ENCODE measurements around the gene ZNF335.

Gene ZNF335

GRCh38 chr20:45970646-45971424, 1.2 kb downstream of the ZNF335 start:
- no peak overlapping the region for H2BK12ac ChIP-seq (ENCODE audit: low read length)
- peak overlapping the region; percentile 69 to 91 for H3K4me3 ChIP-seq (ENCODE audit: low read length in 2 of 2)
- peak overlapping the region; percentile 39 for H4K91ac ChIP-seq (ENCODE audit: low read depth, low read length, poor library complexity)
- H4K8ac ChIP-seq (ENCODE audit: low read depth, low read length) = peak overlapping the region; percentile 97
- peak overlapping the region; percentile 85 for H3K4me2 ChIP-seq (ENCODE audit: insufficient read depth, low read length, poor library complexity, severe bottlenecking)
- peaks cover 0 to 2% (median 0%) of the 10 kb centered on the region in 3 experiments for H3K27me3 ChIP-seq (ENCODE audit: control insufficient read depth in 3 of 3, insufficient read depth in 3 of 3, low read depth in 1 of 3, low read length in 3 of 3)
- DNase-seq (ENCODE audit: low spot score) = no peak
- H3K14ac ChIP-seq (ENCODE audit: low read length) = peak overlapping the region; percentile 47
- peak overlapping the region; percentile 85 for H3K4ac ChIP-seq (ENCODE audit: low read length)
- H3K4me1 ChIP-seq (ENCODE audit: control insufficient read depth in 2 of 2, insufficient read depth in 1 of 2, low read depth in 1 of 2, low read length in 2 of 2) = peaks cover 7 to 9% of the 10 kb centered on the region in 2 donors
- peak overlapping the region; percentile 93 for H3K18ac ChIP-seq (ENCODE audit: low read length)
- H3K9ac ChIP-seq (ENCODE audit: low read depth, low read length, poor library complexity) = peak overlapping the region; percentile 63
- peak overlapping the region; percentile 16 for H3K23ac ChIP-seq (ENCODE audit: low read depth, low read length, poor library complexity)
- peak overlapping the region; percentile 67 for H2BK15ac ChIP-seq (ENCODE audit: low read length)
- H2BK5ac ChIP-seq (ENCODE audit: low read length) = peak overlapping the region; percentile 98
- peak overlapping the region; percentile 93 for H2AK5ac ChIP-seq (ENCODE audit: low read depth, low read length)
- H3K27ac ChIP-seq (replicated peaks; ENCODE audit: low read length) = peak overlapping the region; percentile 67
- H2AFZ ChIP-seq (ENCODE audit: low read length) = peak overlapping the region; percentile 95
- peaks cover 25 to 32% of the 10 kb centered on the region in 2 donors for H3K36me3 ChIP-seq (replicated peaks in 1 of 2; ENCODE audit: control insufficient read depth in 2 of 2, insufficient read depth in 2 of 2, low read length in 2 of 2)
- no CpG with 5 or more reads among the region's 34 CpGs for WGBS, 2 donors (ENCODE audit: extremely low coverage in 2 of 2, insufficient read length in 2 of 2, insufficient replicate concordance in 1 of 2)
- H2BK120ac ChIP-seq (ENCODE audit: low read depth, low read length) = peak overlapping the region; percentile 64
- H3K9me3 ChIP-seq (replicated peaks in 1 of 2; ENCODE audit: control insufficient read depth in 2 of 2, insufficient read depth in 1 of 2, low read depth in 1 of 2, low read length in 2 of 2) = no peaks in the 10 kb centered on the region
- H3K79me1 ChIP-seq (ENCODE audit: low read depth, low read length) = peaks cover 9% of the 10 kb centered on the region

DNA sequence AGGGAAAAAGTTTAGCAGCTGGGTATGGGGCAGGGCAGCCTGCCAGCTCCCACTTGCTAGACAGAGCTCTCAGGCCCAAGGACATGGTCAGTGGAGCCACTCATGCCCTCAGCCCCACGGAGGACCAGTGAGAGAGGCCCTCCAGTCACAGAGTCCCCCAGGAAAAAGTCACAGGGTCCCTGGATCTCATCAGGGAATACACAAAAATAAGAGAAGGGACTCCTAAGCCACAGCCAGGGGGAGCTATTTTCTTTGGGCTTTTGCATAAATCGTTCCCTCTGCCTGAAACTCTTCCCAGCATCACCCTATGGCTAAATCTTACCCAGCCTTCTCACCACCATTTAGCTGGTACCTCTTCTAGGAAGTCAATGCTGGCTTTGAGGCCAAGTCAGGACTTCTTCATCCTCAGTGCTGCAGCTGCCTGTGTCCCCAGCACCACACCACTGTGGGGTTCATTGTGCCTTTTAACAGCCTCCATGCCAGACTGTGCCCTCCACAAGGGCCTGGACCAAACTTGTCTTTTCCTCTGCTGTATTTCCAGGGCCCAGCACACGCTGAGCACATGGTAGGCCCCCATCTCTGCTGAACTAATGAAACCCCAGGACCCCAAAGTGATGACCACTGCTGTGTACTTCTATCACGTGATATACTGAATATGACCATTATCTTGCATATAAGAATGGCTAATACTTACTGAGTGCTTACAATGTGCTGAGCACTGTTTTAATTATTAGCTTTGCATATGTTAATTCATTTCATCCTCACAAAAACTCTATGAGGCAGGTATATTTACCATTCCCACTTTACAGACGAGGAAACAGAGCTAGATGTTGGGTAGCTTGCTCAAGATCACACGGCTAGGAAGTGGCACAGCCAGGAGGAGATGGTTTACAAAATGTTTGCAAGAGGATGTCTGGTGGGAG, 2.0 kb downstream of the ZNF335 start:
- DNase-seq (ENCODE audit: low spot score) = peak; percentile 45
- Histone ChIP-seq H2BK5ac (ENCODE audit: low read length) (no peak overlapping the region), H2AFZ (ENCODE audit: low read length) (no peak overlapping the region), H2BK12ac (ENCODE audit: low read length) (no peak overlapping the region), H3K18ac (ENCODE audit: low read length) (no peak overlapping the region), H3K36me3 (replicated peaks in 1 of 2; ENCODE audit: control insufficient read depth in 2 of 2, insufficient read depth in 2 of 2, low read length in 2 of 2) (peaks cover 30 to 40% of the 10 kb centered on the region in 2 donors), H3K23ac (ENCODE audit: low read depth, low read length, poor library complexity) (no peak overlapping the region), H4K91ac (ENCODE audit: low read depth, low read length, poor library complexity) (no peak overlapping the region), H3K4ac (ENCODE audit: low read length) (no peak overlapping the region), H3K4me1 (ENCODE audit: control insufficient read depth in 2 of 2, insufficient read depth in 1 of 2, low read depth in 1 of 2, low read length in 2 of 2) (peaks cover 7 to 9% of the 10 kb centered on the region in 2 donors), H2AK5ac (ENCODE audit: low read depth, low read length) (no peak overlapping the region), H2BK15ac (ENCODE audit: low read length) (no peak overlapping the region), H3K4me2 (ENCODE audit: insufficient read depth, low read length, poor library complexity, severe bottlenecking) (no peak overlapping the region), H3K9me3 (replicated peaks in 1 of 2; ENCODE audit: control insufficient read depth in 2 of 2, insufficient read depth in 1 of 2, low read depth in 1 of 2, low read length in 2 of 2) (no peaks in the 10 kb centered on the region), H3K14ac (ENCODE audit: low read length) (no peak overlapping the region), H3K27me3 (ENCODE audit: control insufficient read depth in 3 of 3, insufficient read depth in 3 of 3, low read depth in 1 of 3, low read length in 3 of 3) (no peaks in the 10 kb centered on the region), H4K8ac (ENCODE audit: low read depth, low read length) (no peak overlapping the region), H3K4me3 (ENCODE audit: low read length in 2 of 2) (peak overlapping the region in 1 of 2 donors; percentile 12), H2BK120ac (ENCODE audit: low read depth, low read length) (no peak overlapping the region), H3K79me1 (ENCODE audit: low read depth, low read length) (peaks cover 9% of the 10 kb centered on the region), H3K9ac (ENCODE audit: low read depth, low read length, poor library complexity) (peak overlapping the region; percentile 46), H3K27ac (replicated peaks; ENCODE audit: low read length) (peak overlapping the region; percentile 28)
- WGBS, 2 donors (ENCODE audit: extremely low coverage in 2 of 2, insufficient read length in 2 of 2, insufficient replicate concordance in 1 of 2) = no CpG with 5 or more reads among the region's 6 CpGs

- no peak overlapping the region for H3K4me3 ChIP-seq (ENCODE audit: low read length in 2 of 2)
- no CpG with 5 or more reads among the region's 14 CpGs for WGBS, 2 donors (ENCODE audit: extremely low coverage in 2 of 2, insufficient read length in 2 of 2, insufficient replicate concordance in 1 of 2)
These were observed 2.9 kb downstream of the ZNF335 start for GRCh38 chr20:45968801-45969711.

More at GRCh38 chr20:45968801-45969711, 2.9 kb downstream of the ZNF335 start:
- H3K4ac ChIP-seq (ENCODE audit: low read length) = no peak overlapping the region
- peaks cover 7 to 9% of the 10 kb centered on the region in 2 donors for H3K4me1 ChIP-seq (ENCODE audit: control insufficient read depth in 2 of 2, insufficient read depth in 1 of 2, low read depth in 1 of 2, low read length in 2 of 2)
- H3K14ac ChIP-seq (ENCODE audit: low read length) = no peak overlapping the region
- no peak overlapping the region for H2BK120ac ChIP-seq (ENCODE audit: low read depth, low read length)
- H2AFZ ChIP-seq (ENCODE audit: low read length) = no peak overlapping the region
- H3K27ac ChIP-seq (replicated peaks; ENCODE audit: low read length) = no peak overlapping the region
- no peak overlapping the region for H3K9ac ChIP-seq (ENCODE audit: low read depth, low read length, poor library complexity)
- no peak for DNase-seq (ENCODE audit: low spot score)
- no peak overlapping the region for H2BK15ac ChIP-seq (ENCODE audit: low read length)
- peaks cover 9% of the 10 kb centered on the region for H3K79me1 ChIP-seq (ENCODE audit: low read depth, low read length)
- no peak overlapping the region for H4K91ac ChIP-seq (ENCODE audit: low read depth, low read length, poor library complexity)
- no peak overlapping the region for H3K4me2 ChIP-seq (ENCODE audit: insufficient read depth, low read length, poor library complexity, severe bottlenecking)
- H3K27me3 ChIP-seq (ENCODE audit: control insufficient read depth in 3 of 3, insufficient read depth in 3 of 3, low read depth in 1 of 3, low read length in 3 of 3) = no peaks in the 10 kb centered on the region
- no peak overlapping the region for H2AK5ac ChIP-seq (ENCODE audit: low read depth, low read length)
- H4K8ac ChIP-seq (ENCODE audit: low read depth, low read length) = no peak overlapping the region
- no peak overlapping the region for H3K23ac ChIP-seq (ENCODE audit: low read depth, low read length, poor library complexity)
- H3K36me3 ChIP-seq (replicated peaks in 1 of 2; ENCODE audit: control insufficient read depth in 2 of 2, insufficient read depth in 2 of 2, low read length in 2 of 2) = peaks cover 32 to 48% of the 10 kb centered on the region in 2 donors
- H2BK5ac ChIP-seq (ENCODE audit: low read length) = no peak overlapping the region
- H3K18ac ChIP-seq (ENCODE audit: low read length) = no peak overlapping the region
- H3K9me3 ChIP-seq (replicated peaks in 1 of 2; ENCODE audit: control insufficient read depth in 2 of 2, insufficient read depth in 1 of 2, low read depth in 1 of 2, low read length in 2 of 2) = no peaks in the 10 kb centered on the region
- H2BK12ac ChIP-seq (ENCODE audit: low read length) = no peak overlapping the region

Data from neuronal stem cell (in vitro differentiated cells).